ENCODE measurements around the gene IER5. TPM values are rescaled to one million over a fixed set of nuclear protein-coding genes. Genes with fewer than 3 reads are reported as not detected.

IER5 gene
- total and polyA plus RNA-seq, 2 of the 13 experiments (the other 11 are each of a cell fraction or from before 2014, with no cell fraction given): 2.5 to 3.5 TPM

DNA sequence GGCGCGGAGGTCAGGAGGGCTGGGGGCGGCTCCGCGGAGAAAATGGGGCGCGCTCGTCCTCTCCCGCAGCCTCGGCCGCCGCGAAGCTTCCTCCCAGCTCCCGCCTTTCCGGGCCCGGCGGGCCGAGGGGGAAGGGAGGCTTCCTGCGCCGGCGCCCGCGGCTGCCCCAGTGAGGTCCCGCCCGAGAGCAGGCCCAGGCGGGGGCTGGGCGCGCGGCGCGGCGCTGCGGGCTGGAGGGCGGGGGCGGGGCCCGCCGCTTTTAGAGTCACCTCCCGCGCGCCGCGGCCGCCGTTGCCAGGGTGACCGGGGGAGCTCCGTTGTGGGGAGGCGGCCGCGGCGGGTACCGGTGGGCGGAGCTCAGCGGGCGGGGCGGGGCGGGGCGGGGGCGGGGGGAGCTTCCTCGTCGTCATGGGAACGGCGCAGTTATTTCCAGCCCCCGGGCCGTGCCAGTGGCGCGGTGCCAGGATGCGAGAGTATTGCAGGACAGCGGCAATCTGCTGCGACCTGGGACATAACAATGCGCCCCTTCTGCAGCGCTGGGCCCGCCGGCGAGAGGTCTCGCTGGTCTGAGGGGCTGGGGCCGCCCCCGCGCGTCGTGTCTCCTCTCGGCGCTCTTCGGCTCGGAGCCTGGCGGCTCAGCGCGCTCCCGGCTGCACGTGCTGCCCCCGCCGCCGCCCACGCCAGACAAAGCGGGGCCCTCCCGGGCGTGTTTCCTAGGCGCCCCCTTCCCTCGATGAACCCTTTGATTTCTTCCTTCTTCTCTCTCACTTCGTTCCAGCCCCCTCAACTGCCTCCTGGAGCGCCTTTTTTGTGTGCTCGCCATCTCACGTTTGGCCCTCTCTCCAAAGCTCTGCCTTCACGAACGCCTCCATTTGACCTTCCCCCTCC lies 16.9 kb downstream of the IER5 start (continued):
- TF ChIP-seq, protein P1, sequence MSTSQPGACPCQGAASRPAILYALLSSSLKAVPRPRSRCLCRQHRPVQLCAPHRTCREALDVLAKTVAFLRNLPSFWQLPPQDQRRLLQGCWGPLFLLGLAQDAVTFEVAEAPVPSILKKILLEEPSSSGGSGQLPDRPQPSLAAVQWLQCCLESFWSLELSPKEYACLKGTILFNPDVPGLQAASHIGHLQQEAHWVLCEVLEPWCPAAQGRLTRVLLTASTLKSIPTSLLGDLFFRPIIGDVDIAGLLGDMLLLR (CRISPR knock-in tag; IDR thresholded peaks at IDR 0.05): 0 out of 2 replicates have a peak, but pooled peaks have one; percentile 1
- TF ChIP-seq ZNF605 (CRISPR knock-in tag; IDR thresholded peaks at IDR 0.05): no peak
- TF ChIP-seq TBX2 (CRISPR knock-in tag; IDR thresholded peaks at IDR 0.05; ENCODE audit: borderline replicate concordance): peak; percentile 39; the same call in 1 of the 2 replicates
- 0 out of 2 replicates have a peak, but pooled peaks have one; percentile 74 for TF ChIP-seq ZNF724P (CRISPR knock-in tag; IDR thresholded peaks at IDR 0.05; ENCODE audit: borderline replicate concordance)
- peak; percentile 82 for TF ChIP-seq ZFY (CRISPR knock-in tag; IDR thresholded peaks at IDR 0.05)
- TF ChIP-seq, protein P2, sequence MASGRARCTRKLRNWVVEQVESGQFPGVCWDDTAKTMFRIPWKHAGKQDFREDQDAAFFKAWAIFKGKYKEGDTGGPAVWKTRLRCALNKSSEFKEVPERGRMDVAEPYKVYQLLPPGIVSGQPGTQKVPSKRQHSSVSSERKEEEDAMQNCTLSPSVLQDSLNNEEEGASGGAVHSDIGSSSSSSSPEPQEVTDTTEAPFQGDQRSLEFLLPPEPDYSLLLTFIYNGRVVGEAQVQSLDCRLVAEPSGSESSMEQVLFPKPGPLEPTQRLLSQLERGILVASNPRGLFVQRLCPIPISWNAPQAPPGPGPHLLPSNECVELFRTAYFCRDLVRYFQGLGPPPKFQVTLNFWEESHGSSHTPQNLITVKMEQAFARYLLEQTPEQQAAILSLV (CRISPR knock-in tag; IDR thresholded peaks at IDR 0.05; ENCODE audit: borderline replicate concordance): peak; percentile 8; the same call in 1 of the 2 replicates
- 0 out of 2 replicates have a peak, but pooled peaks have one; percentile 33 for TF ChIP-seq SATB2 (CRISPR knock-in tag; IDR thresholded peaks at IDR 0.05)
- 0 out of 2 replicates have a peak, but pooled peaks have one; percentile 40 for TF ChIP-seq ZSCAN31 (CRISPR knock-in tag; IDR thresholded peaks at IDR 0.05; ENCODE audit: low read depth)
- peak; percentile 60; the same call in 1 of the 2 replicates for TF ChIP-seq MED13 (CRISPR knock-in tag; IDR thresholded peaks at IDR 0.05)
- no peak for TF ChIP-seq TOE1 (CRISPR knock-in tag; IDR thresholded peaks at IDR 0.05)
- TF ChIP-seq MAZ (IDR thresholded peaks at IDR 0.05; ENCODE audit: borderline replicate concordance, low read depth, low read length): 0 out of 2 replicates have a peak, but pooled peaks have one; percentile 54
- TF ChIP-seq MAZ (CRISPR knock-in tag; IDR thresholded peaks at IDR 0.05; ENCODE audit: low read depth): peak; percentile 93
- no peak for TF ChIP-seq ZNF792 (CRISPR knock-in tag; IDR thresholded peaks at IDR 0.05)
- peak; percentile 86 for TF ChIP-seq ZNF232 (CRISPR knock-in tag; IDR thresholded peaks at IDR 0.05; ENCODE audit: borderline replicate concordance)
- TF ChIP-seq KLF11 (CRISPR knock-in tag; IDR thresholded peaks at IDR 0.05): no peak
- TF ChIP-seq, protein P3, sequence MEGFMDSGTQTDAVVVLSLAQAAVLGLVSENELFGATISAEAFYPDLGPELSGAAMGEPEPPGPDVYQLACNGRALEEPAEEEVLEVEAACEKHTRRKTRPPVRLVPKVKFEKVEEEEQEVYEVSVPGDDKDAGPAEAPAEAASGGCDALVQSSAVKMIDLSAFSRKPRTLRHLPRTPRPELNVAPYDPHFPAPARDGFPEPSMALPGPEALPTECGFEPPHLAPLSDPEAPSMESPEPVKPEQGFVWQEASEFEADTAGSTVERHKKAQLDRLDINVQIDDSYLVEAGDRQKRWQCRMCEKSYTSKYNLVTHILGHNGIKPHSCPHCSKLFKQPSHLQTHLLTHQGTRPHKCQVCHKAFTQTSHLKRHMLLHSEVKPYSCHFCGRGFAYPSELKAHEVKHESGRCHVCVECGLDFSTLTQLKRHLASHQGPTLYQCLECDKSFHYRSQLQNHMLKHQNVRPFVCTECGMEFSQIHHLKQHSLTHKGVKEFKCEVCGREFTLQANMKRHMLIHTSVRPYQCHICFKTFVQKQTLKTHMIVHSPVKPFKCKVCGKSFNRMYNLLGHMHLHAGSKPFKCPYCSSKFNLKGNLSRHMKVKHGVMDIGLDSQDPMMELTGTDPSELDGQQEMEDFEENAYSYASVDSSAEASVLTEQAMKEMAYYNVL (CRISPR knock-in tag; IDR thresholded peaks at IDR 0.05; ENCODE audit: borderline replicate concordance): no peak
- TF ChIP-seq NR2F6 (IDR thresholded peaks at IDR 0.05): no peak
- no peak for TF ChIP-seq NR2F6 (CRISPR knock-in tag; IDR thresholded peaks at IDR 0.05)
- peak; percentile 62; the same call in 1 of the 2 replicates for TF ChIP-seq SALL1 (CRISPR knock-in tag; IDR thresholded peaks at IDR 0.05)
- 0 out of 2 replicates have a peak, but pooled peaks have one; percentile 17 for TF ChIP-seq ZNF552 (CRISPR knock-in tag; IDR thresholded peaks at IDR 0.05; ENCODE audit: borderline replicate concordance)
- peak; percentile 55; the same call in 1 of the 2 replicates for TF ChIP-seq ZNF274 (CRISPR knock-in tag; IDR thresholded peaks at IDR 0.05)
- TF ChIP-seq, protein P4, sequence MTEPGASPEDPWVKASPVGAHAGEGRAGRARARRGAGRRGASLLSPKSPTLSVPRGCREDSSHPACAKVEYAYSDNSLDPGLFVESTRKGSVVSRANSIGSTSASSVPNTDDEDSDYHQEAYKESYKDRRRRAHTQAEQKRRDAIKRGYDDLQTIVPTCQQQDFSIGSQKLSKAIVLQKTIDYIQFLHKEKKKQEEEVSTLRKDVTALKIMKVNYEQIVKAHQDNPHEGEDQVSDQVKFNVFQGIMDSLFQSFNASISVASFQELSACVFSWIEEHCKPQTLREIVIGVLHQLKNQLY (CRISPR knock-in tag; IDR thresholded peaks at IDR 0.05): no peak
- TF ChIP-seq, protein P5, sequence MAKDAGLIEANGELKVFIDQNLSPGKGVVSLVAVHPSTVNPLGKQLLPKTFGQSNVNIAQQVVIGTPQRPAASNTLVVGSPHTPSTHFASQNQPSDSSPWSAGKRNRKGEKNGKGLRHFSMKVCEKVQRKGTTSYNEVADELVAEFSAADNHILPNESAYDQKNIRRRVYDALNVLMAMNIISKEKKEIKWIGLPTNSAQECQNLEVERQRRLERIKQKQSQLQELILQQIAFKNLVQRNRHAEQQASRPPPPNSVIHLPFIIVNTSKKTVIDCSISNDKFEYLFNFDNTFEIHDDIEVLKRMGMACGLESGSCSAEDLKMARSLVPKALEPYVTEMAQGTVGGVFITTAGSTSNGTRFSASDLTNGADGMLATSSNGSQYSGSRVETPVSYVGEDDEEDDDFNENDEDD (CRISPR knock-in tag; IDR thresholded peaks at IDR 0.05; ENCODE audit: borderline replicate concordance): peak; percentile 88; the same call in 1 of the 2 replicates
- peak; percentile 58; the same call in 1 of the 2 replicates for TF ChIP-seq ZNF501 (CRISPR knock-in tag; IDR thresholded peaks at IDR 0.05)
- TF ChIP-seq ARID2 (CRISPR knock-in tag; IDR thresholded peaks at IDR 0.05; ENCODE audit: borderline replicate concordance): 0 out of 2 replicates have a peak, but pooled peaks have one; percentile 4
